Fibroblast of villous mesenchyme (primary cell): Measurements from ENCODE around the gene KCNH1. TPM values are rescaled to one million over a fixed set of nuclear protein-coding genes. Genes with fewer than 3 reads are reported as not detected.

ENCODE experiments used
- DNase-seq: peaks from one replicate; pipeline ENCODE4 v3.0.0-alpha.2; 2010; ENCODE audit warnings: low read depth
- H3K4me3 ChIP-seq: 2 replicates; pipeline ENCODE4 v1.5.1; 2011; ENCODE audit warnings: low read depth, mild to moderate bottlenecking, low read length
- total RNA-seq: library from RNA; depleted of rRNA; stranded (reverse); fragments of >200 nt; gene quantifications from 2 replicates; pipeline ENCODE4 v1.2.3, GENCODE V29; 2012
- TF ChIP-seq, protein P1 (sequence below): IDR thresholded peaks from 2 replicates; pipeline ENCODE4 v1.5.1; 2012; ENCODE audit warnings: low read depth, mild to moderate bottlenecking, low read length; ENCODE audit not compliant: insufficient read depth

The KCNH1 gene
- total RNA-seq, 1 donor: 11.2 TPM

DNA sequence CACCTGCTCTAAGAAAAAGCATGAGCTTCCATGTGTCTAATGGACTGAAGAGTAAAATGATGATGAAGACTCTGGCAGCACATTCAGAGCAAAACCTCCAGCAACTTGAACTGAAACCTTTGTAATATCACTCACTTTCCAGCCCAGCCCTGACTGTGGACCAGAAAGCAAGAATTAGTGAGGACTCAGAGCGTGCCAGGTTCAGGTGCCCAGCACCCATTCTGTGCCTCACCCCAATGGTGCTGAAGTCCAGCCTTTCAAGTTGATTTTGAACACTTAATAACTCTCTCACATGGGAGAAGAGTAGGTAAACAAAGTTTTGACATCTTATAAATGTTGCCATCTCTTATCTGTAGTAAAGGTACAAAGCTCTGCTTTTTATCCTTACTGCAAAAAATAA is 350.0 kb downstream of the KCNH1 start:
- H3K4me3 ChIP-seq: no peak overlapping the region
- TF ChIP-seq, protein P1, sequence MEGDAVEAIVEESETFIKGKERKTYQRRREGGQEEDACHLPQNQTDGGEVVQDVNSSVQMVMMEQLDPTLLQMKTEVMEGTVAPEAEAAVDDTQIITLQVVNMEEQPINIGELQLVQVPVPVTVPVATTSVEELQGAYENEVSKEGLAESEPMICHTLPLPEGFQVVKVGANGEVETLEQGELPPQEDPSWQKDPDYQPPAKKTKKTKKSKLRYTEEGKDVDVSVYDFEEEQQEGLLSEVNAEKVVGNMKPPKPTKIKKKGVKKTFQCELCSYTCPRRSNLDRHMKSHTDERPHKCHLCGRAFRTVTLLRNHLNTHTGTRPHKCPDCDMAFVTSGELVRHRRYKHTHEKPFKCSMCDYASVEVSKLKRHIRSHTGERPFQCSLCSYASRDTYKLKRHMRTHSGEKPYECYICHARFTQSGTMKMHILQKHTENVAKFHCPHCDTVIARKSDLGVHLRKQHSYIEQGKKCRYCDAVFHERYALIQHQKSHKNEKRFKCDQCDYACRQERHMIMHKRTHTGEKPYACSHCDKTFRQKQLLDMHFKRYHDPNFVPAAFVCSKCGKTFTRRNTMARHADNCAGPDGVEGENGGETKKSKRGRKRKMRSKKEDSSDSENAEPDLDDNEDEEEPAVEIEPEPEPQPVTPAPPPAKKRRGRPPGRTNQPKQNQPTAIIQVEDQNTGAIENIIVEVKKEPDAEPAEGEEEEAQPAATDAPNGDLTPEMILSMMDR: no peak
- DNase-seq: no peak

DNA sequence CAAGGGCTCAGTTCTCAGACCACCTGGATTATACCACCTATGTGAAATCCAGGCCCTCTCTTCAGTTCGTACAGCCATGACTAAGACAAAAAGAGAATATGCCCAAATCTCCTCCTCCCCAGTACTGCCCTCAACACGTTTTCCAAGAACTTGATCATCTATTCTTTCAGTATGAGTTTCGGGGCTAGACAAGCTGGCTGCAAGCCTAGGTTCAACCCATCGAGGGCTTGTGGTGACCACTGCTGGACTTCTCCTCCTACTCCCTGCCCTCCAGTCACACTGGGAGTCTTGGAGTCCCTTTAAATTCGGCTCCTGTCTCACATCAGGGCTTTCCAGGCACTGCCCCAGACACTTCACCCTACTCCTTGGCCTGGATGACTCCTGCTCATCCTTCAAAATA is 352.3 kb downstream of the KCNH1 start:
- TF ChIP-seq, protein P1: no peak
- no peak for DNase-seq
- no peak overlapping the region for H3K4me3 ChIP-seq

DNA sequence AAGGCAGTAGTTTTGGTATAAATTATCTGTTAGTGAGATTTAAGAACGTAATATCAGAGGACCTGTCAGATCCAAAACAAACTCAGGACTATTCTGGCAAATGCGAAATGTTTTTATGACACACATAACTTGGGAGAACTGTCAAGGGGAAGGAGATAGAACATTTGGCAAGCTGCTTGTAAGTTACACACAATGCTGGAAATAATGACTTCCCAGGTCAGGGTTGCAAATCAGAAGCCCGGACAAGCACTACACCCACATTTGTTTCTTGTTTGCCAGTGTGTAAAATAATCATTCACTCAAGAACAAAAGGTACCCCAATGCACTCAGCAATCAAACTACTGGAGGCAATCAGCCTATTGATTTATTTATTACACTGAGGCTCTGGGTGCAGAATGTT is 354.7 kb downstream of the KCNH1 start:
- TF ChIP-seq, protein P1: no peak
- H3K4me3 ChIP-seq: no peak overlapping the region
- no peak for DNase-seq

DNA sequence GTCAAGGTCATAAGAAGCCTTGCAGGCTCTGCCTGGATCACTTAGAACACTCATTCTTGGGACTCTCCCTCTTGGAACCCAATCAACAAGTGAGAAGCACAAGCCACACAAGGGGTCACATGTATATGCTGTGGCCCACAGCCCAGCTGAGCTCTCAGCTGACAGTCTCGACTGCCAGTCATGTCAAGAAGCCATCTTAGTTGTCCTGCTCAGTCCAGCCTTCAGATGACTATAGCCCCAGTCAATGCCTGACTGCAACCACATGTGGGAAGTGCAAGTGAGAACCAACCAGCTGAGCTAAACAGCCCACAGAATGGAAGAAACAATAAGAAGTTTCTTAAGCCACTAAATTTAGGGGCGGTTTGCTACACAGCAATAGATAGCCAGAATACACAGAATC is 356.0 kb downstream of the KCNH1 start:
- DNase-seq: no peak
- TF ChIP-seq, protein P1: no peak

DNA sequence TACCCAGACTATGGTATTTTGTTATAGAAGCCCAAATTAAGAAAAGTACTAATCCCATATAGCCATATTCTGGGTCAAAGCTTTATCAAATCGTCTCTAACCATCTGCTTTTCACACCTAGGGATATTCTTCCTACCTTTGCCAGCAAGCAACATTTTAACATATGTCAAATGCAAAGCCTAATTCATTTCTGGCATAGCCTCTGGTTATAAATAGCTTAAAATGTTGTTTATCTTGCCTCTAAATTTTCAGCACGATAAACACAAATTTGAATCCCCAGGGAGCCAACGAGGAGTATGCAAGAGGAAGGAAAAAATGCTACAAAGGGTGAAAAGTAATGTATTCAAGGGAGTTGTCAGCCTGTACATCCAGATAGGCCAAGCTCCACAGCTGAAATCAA is 357.2 kb downstream of the KCNH1 start:
- no peak overlapping the region for H3K4me3 ChIP-seq
- TF ChIP-seq, protein P1: no peak

More for the DNA sequence above, 356.0 kb downstream of the KCNH1 start:
- H3K4me3 ChIP-seq: no peak overlapping the region

DNA sequence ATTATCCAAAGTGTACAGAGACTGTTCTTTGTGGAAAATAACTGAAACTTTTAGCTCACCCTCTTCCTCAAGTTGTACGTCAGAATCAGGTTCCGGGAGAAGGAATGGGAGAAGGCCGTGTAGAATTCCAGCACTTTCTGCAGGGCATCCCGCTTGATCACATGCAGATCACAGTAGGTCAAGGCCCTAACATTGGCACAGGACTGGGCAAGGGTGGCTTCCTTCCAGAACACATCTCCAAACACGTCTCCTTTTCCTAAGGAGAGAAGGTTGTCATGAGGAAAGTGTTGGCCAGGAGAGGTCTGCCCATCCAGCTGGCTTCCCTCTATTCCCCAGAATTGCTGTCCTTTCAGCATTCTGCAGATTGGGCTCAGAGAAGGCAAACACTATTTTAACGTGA is 358.7 kb downstream of the KCNH1 start:
- DNase-seq: no peak
- no peak overlapping the region for H3K4me3 ChIP-seq
- TF ChIP-seq, protein P1: no peak

More for the DNA sequence above, 357.2 kb downstream of the KCNH1 start:
- no peak for DNase-seq

DNA sequence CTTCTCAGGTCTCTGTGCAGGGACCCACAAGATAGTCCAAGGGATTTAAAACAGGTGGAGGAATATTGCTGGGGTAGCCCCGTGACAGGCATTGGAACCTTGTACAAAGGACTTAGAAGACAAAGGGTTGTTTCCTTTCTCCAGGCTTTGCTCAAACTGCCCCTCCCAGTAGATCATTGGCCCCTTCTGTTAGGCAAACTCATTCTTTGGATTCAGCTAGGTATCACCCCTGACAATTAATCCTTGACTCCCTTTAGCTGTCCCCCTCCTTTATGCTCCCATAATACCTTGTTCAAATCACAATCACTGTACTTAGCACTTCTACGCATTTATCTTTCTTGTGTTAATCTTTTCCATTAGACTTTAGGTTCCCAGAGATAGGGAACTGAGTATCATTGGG is 360.5 kb downstream of the KCNH1 start:
- no peak for DNase-seq
- no peak overlapping the region for H3K4me3 ChIP-seq
- TF ChIP-seq, protein P1: no peak
